DND-41 (cell line): ENCODE data around the gene TBC1D10A.

Experiments
- ATAC-seq: fragments of 200-7000 bp; cut with Tn5 transposase; 3 replicates; pipeline ENCODE4 v1.9.1; 2021; ENCODE audit warnings: low read depth; ENCODE audit not compliant: insufficient read depth
- DNase-seq: peaks from one replicate; pipeline ENCODE4 v3.0.0-alpha.2; 2020
- H2AFZ ChIP-seq: 2 replicates; pipeline ENCODE4 v1.6.0; 2012; ENCODE audit warnings: low read depth, low read length
- H3K27ac ChIP-seq: 2 replicates; pipeline ENCODE4 v1.5.1; 2012; ENCODE audit warnings: low read length, inconsistent platforms
- H3K27me3 ChIP-seq: fragments of 200-600 bp; sonication (generic); 2 replicates; pipeline ENCODE4 v1.6.0; 2012; ENCODE audit warnings: low read length, mild to moderate bottlenecking, inconsistent platforms; ENCODE audit not compliant: insufficient read depth, poor library complexity
- H3K36me3 ChIP-seq: 2 replicates; pipeline ENCODE4 v1.5.1; 2012; ENCODE audit warnings: low read length, inconsistent platforms; ENCODE audit not compliant: insufficient read depth
- H3K4me1 ChIP-seq: 2 replicates; pipeline ENCODE4 v1.5.1; 2012; ENCODE audit warnings: mild to moderate bottlenecking, low read length; ENCODE audit not compliant: insufficient read depth
- H3K4me2 ChIP-seq: 2 replicates; pipeline ENCODE4 v1.6.0; 2012; ENCODE audit warnings: mild to moderate bottlenecking, moderate library complexity, low read length, inconsistent platforms; ENCODE audit not compliant: insufficient read depth
- H3K4me3 ChIP-seq, 2 experiments: fragments of 200-600 bp in 1 of 2; shearing (Covaris generic) in 1 of 2; 2 replicates each; pipeline ENCODE4 v1.5.1; 2012 to 2016; ENCODE audit warnings: inconsistent platforms in 2 of 2, low read length in 2 of 2, mild to moderate bottlenecking in 2 of 2, low read depth in 1 of 2, moderate library complexity in 1 of 2
- H3K79me2 ChIP-seq: 2 replicates; pipeline ENCODE4 v1.6.0; 2012; ENCODE audit warnings: low read length, inconsistent platforms; ENCODE audit not compliant: insufficient read depth
- H3K9ac ChIP-seq: 2 replicates; pipeline ENCODE4 v1.6.0; 2012; ENCODE audit warnings: low read depth, mild to moderate bottlenecking, inconsistent platforms, low read length, moderate library complexity
- H3K9me3 ChIP-seq: 2 replicates; pipeline ENCODE4 v1.5.1; 2012; ENCODE audit warnings: low read length, moderate library complexity, mild to moderate bottlenecking, inconsistent platforms; ENCODE audit not compliant: insufficient read depth, severe bottlenecking
- H4K20me1 ChIP-seq: 2 replicates; pipeline ENCODE4 v1.6.0; 2012; ENCODE audit warnings: low read length; ENCODE audit not compliant: insufficient read depth
- EZH2 ChIP-seq: IDR thresholded peaks from 3 replicates; pipeline ENCODE4 v1.6.1; 2012; ENCODE audit warnings: borderline replicate concordance, low read depth, mild to moderate bottlenecking, moderate library complexity, low read length, inconsistent platforms; ENCODE audit not compliant: severe bottlenecking
- TF ChIP-seq, protein P1 (sequence below): IDR thresholded peaks from 2 replicates; pipeline ENCODE4 v1.5.1; 2012; ENCODE audit warnings: borderline replicate concordance, low read length, moderate library complexity, mild to moderate bottlenecking; ENCODE audit not compliant: poor library complexity, severe bottlenecking; ENCODE audit errors: extremely low read depth

TBC1D10A gene

DNA sequence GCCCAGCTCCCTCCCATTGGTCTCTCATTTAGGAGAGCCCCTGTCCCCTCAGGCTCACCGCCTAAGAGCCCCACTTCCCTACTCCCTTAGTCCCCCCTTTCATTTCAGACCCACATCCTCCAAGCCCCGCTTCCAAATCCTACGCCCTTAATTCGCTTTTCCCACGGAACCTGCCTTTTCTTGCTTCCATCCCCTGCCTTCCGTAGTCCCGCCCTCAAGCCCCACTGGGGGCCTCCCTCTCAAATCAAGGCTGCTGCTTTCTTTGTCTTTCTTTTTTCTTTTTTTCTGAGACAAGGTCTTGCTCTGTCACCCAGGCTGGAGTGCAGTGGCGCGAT, 30.5 kb upstream of the TBC1D10A start:
- Histone ChIP-seq H3K27me3 (no peaks in the 10 kb centered on the region), H4K20me1 (peaks cover 37% of the 10 kb centered on the region), H3K4me2 (peak overlapping the region; percentile 78), H3K4me3 (peak overlapping the region; percentile 68 to 91), H3K36me3 (peaks cover 33% of the 10 kb centered on the region), H3K4me1 (peaks cover 41% of the 10 kb centered on the region), H3K9me3 (no peaks in the 10 kb centered on the region), H3K79me2 (peaks cover 47% of the 10 kb centered on the region), H2AFZ (peak overlapping the region; percentile 97), H3K9ac (peak overlapping the region; percentile 98), H3K27ac (peak overlapping the region; percentile 45; the same call in 1 of the 2 replicates)
- peak; percentile 7; the same call in 1 of the 3 replicates for ATAC-seq
- peak; percentile 48 for DNase-seq
- TF ChIP-seq, protein P1, sequence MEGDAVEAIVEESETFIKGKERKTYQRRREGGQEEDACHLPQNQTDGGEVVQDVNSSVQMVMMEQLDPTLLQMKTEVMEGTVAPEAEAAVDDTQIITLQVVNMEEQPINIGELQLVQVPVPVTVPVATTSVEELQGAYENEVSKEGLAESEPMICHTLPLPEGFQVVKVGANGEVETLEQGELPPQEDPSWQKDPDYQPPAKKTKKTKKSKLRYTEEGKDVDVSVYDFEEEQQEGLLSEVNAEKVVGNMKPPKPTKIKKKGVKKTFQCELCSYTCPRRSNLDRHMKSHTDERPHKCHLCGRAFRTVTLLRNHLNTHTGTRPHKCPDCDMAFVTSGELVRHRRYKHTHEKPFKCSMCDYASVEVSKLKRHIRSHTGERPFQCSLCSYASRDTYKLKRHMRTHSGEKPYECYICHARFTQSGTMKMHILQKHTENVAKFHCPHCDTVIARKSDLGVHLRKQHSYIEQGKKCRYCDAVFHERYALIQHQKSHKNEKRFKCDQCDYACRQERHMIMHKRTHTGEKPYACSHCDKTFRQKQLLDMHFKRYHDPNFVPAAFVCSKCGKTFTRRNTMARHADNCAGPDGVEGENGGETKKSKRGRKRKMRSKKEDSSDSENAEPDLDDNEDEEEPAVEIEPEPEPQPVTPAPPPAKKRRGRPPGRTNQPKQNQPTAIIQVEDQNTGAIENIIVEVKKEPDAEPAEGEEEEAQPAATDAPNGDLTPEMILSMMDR = no peak
- TF ChIP-seq EZH2 = no peak

DNA sequence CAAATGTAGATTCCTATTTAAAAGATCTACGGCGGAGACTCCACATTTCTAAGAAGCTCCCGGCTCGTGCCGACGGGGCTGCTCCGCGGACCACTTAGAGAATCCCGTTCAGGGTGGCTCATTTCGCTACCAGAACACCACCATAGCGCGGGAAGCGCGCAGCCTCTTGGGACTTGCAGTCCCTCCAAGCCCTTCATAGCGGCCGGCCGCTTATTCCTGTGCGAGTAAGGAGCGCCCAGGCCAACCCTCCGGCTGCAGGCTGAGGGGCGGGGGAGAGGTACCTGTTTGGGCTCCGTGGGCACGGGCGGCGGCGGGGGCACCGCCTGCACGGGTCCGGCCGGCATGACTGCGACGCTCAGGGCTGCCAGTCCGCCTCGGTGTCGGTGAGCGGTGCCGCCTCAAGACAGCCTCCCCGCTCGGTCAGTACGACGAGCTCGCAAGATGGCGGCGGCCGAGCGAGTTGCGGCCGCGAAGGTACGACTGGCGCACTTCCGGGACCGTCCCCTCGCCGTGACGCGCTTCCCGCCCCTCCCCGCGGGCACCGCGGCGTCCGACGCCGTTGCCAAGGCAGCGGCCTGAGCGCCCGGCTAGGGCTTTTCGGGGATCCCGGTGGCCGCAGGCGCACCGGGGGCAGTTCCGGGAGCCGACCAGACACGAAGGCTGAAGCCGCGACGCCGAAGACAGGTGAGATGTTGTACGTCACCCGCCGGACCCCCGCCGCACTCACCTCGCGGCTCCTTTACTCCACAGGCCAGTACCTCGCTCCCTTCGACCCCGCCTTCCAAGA, 29.9 kb upstream of the TBC1D10A start, which contains the start of the genes CCDC157 and SF3A1:
CCDC157 (plus strand) TSS at position 559 of the 787 bp plus-strand sequence. CDS start 8,994 bp downstream, outside the sequence.
SF3A1 (minus strand) TSS at position 446 of the 787 bp plus-strand sequence; CDS start at position 344, 102 bp downstream.
- peaks cover 42% of the 10 kb centered on the region for H4K20me1 ChIP-seq
- TF ChIP-seq, protein P1 = no peak
- TF ChIP-seq EZH2 = no peak
- no peaks in the 10 kb centered on the region for H3K27me3 ChIP-seq
- peak within 1 kb of the TSS; percentile 98 for H3K9ac ChIP-seq
- H3K27ac ChIP-seq = peak within 1 kb of the TSS; percentile 94
- DNase-seq (peak; percentile 84), ATAC-seq (peak; percentile 91)
- H3K4me1 ChIP-seq = peaks cover 46% of the 10 kb centered on the region
- peaks cover 38% of the 10 kb centered on the region for H3K36me3 ChIP-seq
- H3K4me3 ChIP-seq = peak within 1 kb of the TSS; percentile 68 to 91
- H3K4me2 ChIP-seq = peak within 1 kb of the TSS; percentile 78
- H3K9me3 ChIP-seq = no peaks in the 10 kb centered on the region
- peak within 1 kb of the TSS; percentile 97 for H2AFZ ChIP-seq
- peaks cover 52% of the 10 kb centered on the region for H3K79me2 ChIP-seq

DNA sequence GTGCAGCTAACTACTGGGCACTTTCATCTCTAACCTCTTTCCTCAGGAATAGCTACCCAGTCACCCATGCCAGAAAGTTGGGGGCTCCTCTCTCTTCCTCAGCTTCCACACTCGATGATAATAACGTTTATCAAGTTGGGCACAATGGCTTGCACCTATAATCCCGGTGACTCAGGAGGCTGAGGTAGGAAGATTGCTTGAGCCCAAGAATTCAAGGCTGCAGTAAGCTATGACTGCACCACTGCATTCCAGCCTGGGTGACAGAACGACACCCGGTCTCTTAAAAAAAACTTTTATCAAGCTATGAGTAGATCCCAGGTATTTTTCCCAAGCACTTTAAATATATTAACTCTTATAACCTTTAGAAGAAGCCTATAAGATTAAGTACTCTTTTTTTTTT, 27.9 kb upstream of the TBC1D10A start:
- TF ChIP-seq EZH2 = no peak
- TF ChIP-seq, protein P1 = no peak
- Histone ChIP-seq H2AFZ (no peak overlapping the region), H3K27ac (peak overlapping the region; percentile 17), H3K4me2 (peak overlapping the region; percentile 78), H3K9me3 (no peaks in the 10 kb centered on the region), H3K4me3 (peak overlapping the region in 1 of 2 experiments; percentile 68; a peak in 1 of 4 replicates), H3K79me2 (peaks cover 72% of the 10 kb centered on the region), H3K9ac (peak overlapping the region; percentile 5), H3K36me3 (peaks cover 58% of the 10 kb centered on the region), H4K20me1 (peaks cover 50% of the 10 kb centered on the region), H3K4me1 (peaks cover 48% of the 10 kb centered on the region), H3K27me3 (no peaks in the 10 kb centered on the region)
- DNase-seq (no peak), ATAC-seq (no peak)
